Measurements from ENCODE around the gene MPV17L. TPM values are rescaled to one million over a fixed set of nuclear protein-coding genes. Genes with fewer than 3 reads are reported as not detected.
"Not testable (repeated sequence)": the region's sequence is repeated elsewhere in the genome, so short reads cannot be mapped to it uniquely, and the experiment has no call there.

Gene MPV17L
- total RNA-seq, result 3.1 TPM

- Histone ChIP-seq H3K4me3 (ENCODE audit: low read length in 3 of 3) (peak within 1 kb of the TSS; percentile 59 to 75 (median 73)), H3K27ac (ENCODE audit: low read depth, low read length) (peak within 1 kb of the TSS; percentile 75), H3K9ac (ENCODE audit: low read depth in 1 of 3, low read length in 3 of 3) (peak within 1 kb of the TSS; percentile 64 to 91 (median 72))
- H3K4me1 ChIP-seq (ENCODE audit: control insufficient read depth in 3 of 3, insufficient read depth in 3 of 3, low read length in 3 of 3); H3K9me3 ChIP-seq (ENCODE audit: control insufficient read depth in 3 of 3, low read length in 3 of 3); H3K36me3 ChIP-seq (ENCODE audit: control insufficient read depth in 3 of 3, insufficient read depth in 3 of 3, low read length in 3 of 3); H3K27me3 ChIP-seq (ENCODE audit: control insufficient read depth in 3 of 3, insufficient read depth in 3 of 3, low read length in 3 of 3): not testable (repeated sequence)
Observed at GRCh38 chr16:15395631-15396508, at the start of gene MPV17L. Gene MPV17L (plus strand): TSS chr16:15395754. CDS start chr16:15395898, 144 bp downstream.

GRCh38 chr16:15348721-15349120 lies 46.8 kb upstream of the MPV17L start:
- H3K27ac ChIP-seq (ENCODE audit: low read depth, low read length); H3K9ac ChIP-seq (ENCODE audit: low read depth in 1 of 3, low read length in 3 of 3); H3K9me3 ChIP-seq (ENCODE audit: control insufficient read depth in 3 of 3, low read length in 3 of 3); H3K36me3 ChIP-seq (ENCODE audit: control insufficient read depth in 3 of 3, insufficient read depth in 3 of 3, low read length in 3 of 3); H3K4me3 ChIP-seq (ENCODE audit: low read length in 3 of 3); H3K4me1 ChIP-seq (ENCODE audit: control insufficient read depth in 3 of 3, insufficient read depth in 3 of 3, low read length in 3 of 3); H3K27me3 ChIP-seq (ENCODE audit: control insufficient read depth in 3 of 3, insufficient read depth in 3 of 3, low read length in 3 of 3): not testable (repeated sequence)

DNA sequence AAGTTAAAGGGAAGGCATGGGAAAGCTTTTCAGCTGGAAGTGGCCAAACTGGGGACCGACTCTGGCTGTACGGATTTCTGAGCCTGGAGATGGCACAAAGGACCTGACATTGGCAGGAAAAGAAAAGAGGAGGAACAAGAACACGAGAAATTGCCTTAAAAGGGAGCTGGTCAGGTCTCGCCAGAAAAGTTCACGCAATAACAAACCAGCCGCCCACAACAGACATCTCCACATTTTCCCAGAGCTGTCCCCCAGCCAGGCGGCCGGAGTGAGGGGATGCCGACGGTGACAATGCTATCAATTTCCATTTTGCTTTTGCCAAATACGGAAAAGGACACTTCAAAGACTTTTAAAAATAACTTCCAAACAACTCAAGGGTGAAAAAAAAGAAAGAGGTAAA lies 44.3 kb upstream of the MPV17L start:
- not testable (repeated sequence) for H3K4me3 ChIP-seq (ENCODE audit: low read length in 3 of 3); H3K9ac ChIP-seq (ENCODE audit: low read depth in 1 of 3, low read length in 3 of 3); H3K9me3 ChIP-seq (ENCODE audit: control insufficient read depth in 3 of 3, low read length in 3 of 3); H3K27me3 ChIP-seq (ENCODE audit: control insufficient read depth in 3 of 3, insufficient read depth in 3 of 3, low read length in 3 of 3); H3K27ac ChIP-seq (ENCODE audit: low read depth, low read length); H3K4me1 ChIP-seq (ENCODE audit: control insufficient read depth in 3 of 3, insufficient read depth in 3 of 3, low read length in 3 of 3); H3K36me3 ChIP-seq (ENCODE audit: control insufficient read depth in 3 of 3, insufficient read depth in 3 of 3, low read length in 3 of 3)

GRCh38 chr16:15351745-15352144 lies 43.8 kb upstream of the MPV17L start:
- H3K27ac ChIP-seq (ENCODE audit: low read depth, low read length); H3K27me3 ChIP-seq (ENCODE audit: control insufficient read depth in 3 of 3, insufficient read depth in 3 of 3, low read length in 3 of 3); H3K9ac ChIP-seq (ENCODE audit: low read depth in 1 of 3, low read length in 3 of 3); H3K36me3 ChIP-seq (ENCODE audit: control insufficient read depth in 3 of 3, insufficient read depth in 3 of 3, low read length in 3 of 3); H3K4me1 ChIP-seq (ENCODE audit: control insufficient read depth in 3 of 3, insufficient read depth in 3 of 3, low read length in 3 of 3); H3K9me3 ChIP-seq (ENCODE audit: control insufficient read depth in 3 of 3, low read length in 3 of 3); H3K4me3 ChIP-seq (ENCODE audit: low read length in 3 of 3): not testable (repeated sequence)

DNA sequence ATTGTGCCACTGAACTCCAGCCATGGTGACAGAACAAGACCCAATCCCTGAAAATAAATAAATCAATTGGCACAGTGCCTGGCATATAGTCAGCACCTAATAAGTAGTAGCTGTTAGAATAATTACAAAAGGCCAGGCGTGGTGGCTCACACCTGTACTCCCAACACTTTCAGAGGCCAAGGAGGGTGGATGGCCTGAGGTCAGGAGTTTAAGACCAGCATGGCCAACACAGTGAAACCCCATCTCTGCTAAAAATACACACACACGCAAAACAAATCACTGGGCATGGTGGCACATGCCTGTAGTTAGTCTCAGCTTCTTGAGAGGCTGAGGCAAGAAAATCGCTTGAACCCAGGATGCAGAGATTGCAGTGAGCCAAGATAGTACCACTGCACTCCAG lies 42.7 kb upstream of the MPV17L start:
- H3K9me3 ChIP-seq (ENCODE audit: control insufficient read depth in 3 of 3, low read length in 3 of 3); H3K4me1 ChIP-seq (ENCODE audit: control insufficient read depth in 3 of 3, insufficient read depth in 3 of 3, low read length in 3 of 3); H3K27me3 ChIP-seq (ENCODE audit: control insufficient read depth in 3 of 3, insufficient read depth in 3 of 3, low read length in 3 of 3): not testable (repeated sequence)

DNA sequence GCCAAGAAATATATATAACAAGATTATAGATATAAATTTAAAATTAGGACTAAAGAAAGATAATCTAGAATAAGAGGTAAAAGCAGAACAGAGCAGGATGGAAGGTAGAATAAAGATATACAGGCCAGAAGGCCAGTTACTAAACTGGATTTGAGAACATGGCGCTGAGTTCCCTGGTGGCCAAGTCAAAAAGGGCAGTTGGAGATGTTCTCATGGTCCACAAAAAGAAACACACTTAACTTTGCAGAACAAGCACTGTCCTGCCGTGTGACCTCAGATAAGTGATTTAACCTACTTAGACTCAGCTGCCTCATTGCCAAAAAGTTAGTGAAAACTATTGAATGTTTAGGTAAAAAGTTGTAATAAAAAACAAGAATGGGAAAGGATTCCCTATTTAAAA lies 40.7 kb upstream of the MPV17L start:
- not testable (repeated sequence) for H3K9ac ChIP-seq (ENCODE audit: low read depth in 1 of 3, low read length in 3 of 3); H3K36me3 ChIP-seq (ENCODE audit: control insufficient read depth in 3 of 3, insufficient read depth in 3 of 3, low read length in 3 of 3); H3K27me3 ChIP-seq (ENCODE audit: control insufficient read depth in 3 of 3, insufficient read depth in 3 of 3, low read length in 3 of 3); H3K27ac ChIP-seq (ENCODE audit: low read depth, low read length); H3K4me3 ChIP-seq (ENCODE audit: low read length in 3 of 3); H3K4me1 ChIP-seq (ENCODE audit: control insufficient read depth in 3 of 3, insufficient read depth in 3 of 3, low read length in 3 of 3); H3K9me3 ChIP-seq (ENCODE audit: control insufficient read depth in 3 of 3, low read length in 3 of 3)

More for the DNA sequence above, 42.7 kb upstream of the MPV17L start:
- H3K9ac ChIP-seq (ENCODE audit: low read depth in 1 of 3, low read length in 3 of 3); H3K36me3 ChIP-seq (ENCODE audit: control insufficient read depth in 3 of 3, insufficient read depth in 3 of 3, low read length in 3 of 3); H3K27ac ChIP-seq (ENCODE audit: low read depth, low read length); H3K4me3 ChIP-seq (ENCODE audit: low read length in 3 of 3): not testable (repeated sequence)

- H3K4me3 ChIP-seq (ENCODE audit: low read length in 3 of 3); H3K27me3 ChIP-seq (ENCODE audit: control insufficient read depth in 3 of 3, insufficient read depth in 3 of 3, low read length in 3 of 3); H3K4me1 ChIP-seq (ENCODE audit: control insufficient read depth in 3 of 3, insufficient read depth in 3 of 3, low read length in 3 of 3); H3K9me3 ChIP-seq (ENCODE audit: control insufficient read depth in 3 of 3, low read length in 3 of 3); H3K9ac ChIP-seq (ENCODE audit: low read depth in 1 of 3, low read length in 3 of 3); H3K36me3 ChIP-seq (ENCODE audit: control insufficient read depth in 3 of 3, insufficient read depth in 3 of 3, low read length in 3 of 3); H3K27ac ChIP-seq (ENCODE audit: low read depth, low read length): not testable (repeated sequence)
Observed at GRCh38 chr16:15357495-15357894, 38.1 kb upstream of the MPV17L start.

DNA sequence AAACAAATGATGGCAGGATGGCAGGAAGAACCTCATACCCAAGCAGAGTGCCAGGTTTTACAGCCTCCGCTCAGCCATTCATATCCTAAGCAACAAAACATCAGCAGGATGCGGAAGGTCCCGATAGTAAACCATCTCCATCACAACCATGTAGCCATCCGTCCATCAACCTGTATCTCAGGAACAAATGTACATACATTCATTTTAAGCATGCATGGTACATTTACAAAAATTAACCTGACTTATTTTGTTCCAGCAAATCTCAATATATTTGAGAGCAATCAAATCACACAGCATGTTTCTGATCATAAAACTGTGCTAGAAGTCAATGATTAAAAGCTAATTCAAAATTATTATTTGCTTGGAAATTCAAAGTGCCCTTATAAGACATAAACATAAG lies 17.4 kb upstream of the MPV17L start, which contains the start of gene NPIPA5:
TSS of gene NPIPA5 (minus strand) at position 101 of the 400 bp plus-strand sequence. CDS start at position 101, 0 bp downstream.
- not testable (repeated sequence) for H3K9me3 ChIP-seq (ENCODE audit: control insufficient read depth in 3 of 3, low read length in 3 of 3); H3K27ac ChIP-seq (ENCODE audit: low read depth, low read length); H3K27me3 ChIP-seq (ENCODE audit: control insufficient read depth in 3 of 3, insufficient read depth in 3 of 3, low read length in 3 of 3); H3K9ac ChIP-seq (ENCODE audit: low read depth in 1 of 3, low read length in 3 of 3); H3K4me1 ChIP-seq (ENCODE audit: control insufficient read depth in 3 of 3, insufficient read depth in 3 of 3, low read length in 3 of 3); H3K36me3 ChIP-seq (ENCODE audit: control insufficient read depth in 3 of 3, insufficient read depth in 3 of 3, low read length in 3 of 3); H3K4me3 ChIP-seq (ENCODE audit: low read length in 3 of 3)

DNA sequence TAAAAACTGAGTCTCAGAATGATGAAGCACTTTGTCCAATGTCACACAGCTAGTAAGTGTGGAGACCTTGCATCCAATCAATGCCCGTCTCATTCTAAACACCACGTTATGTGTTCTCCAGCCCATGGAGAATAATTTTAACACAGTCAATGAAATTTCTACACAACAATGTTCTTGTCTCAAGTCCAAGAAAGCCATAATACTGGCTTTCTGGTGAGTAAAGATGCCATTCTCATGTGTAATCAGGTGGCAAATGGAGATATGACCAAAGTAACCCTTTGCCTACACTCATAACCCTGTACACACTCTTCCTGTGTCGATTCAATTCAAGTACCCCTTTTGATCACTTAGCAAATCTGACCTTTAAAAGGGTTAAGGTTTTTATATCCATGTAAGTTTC lies 12.7 kb upstream of the MPV17L start:
- H3K4me3 ChIP-seq (ENCODE audit: low read length in 3 of 3); H3K9ac ChIP-seq (ENCODE audit: low read depth in 1 of 3, low read length in 3 of 3); H3K4me1 ChIP-seq (ENCODE audit: control insufficient read depth in 3 of 3, insufficient read depth in 3 of 3, low read length in 3 of 3); H3K9me3 ChIP-seq (ENCODE audit: control insufficient read depth in 3 of 3, low read length in 3 of 3); H3K27ac ChIP-seq (ENCODE audit: low read depth, low read length); H3K27me3 ChIP-seq (ENCODE audit: control insufficient read depth in 3 of 3, insufficient read depth in 3 of 3, low read length in 3 of 3); H3K36me3 ChIP-seq (ENCODE audit: control insufficient read depth in 3 of 3, insufficient read depth in 3 of 3, low read length in 3 of 3): not testable (repeated sequence)

DNA sequence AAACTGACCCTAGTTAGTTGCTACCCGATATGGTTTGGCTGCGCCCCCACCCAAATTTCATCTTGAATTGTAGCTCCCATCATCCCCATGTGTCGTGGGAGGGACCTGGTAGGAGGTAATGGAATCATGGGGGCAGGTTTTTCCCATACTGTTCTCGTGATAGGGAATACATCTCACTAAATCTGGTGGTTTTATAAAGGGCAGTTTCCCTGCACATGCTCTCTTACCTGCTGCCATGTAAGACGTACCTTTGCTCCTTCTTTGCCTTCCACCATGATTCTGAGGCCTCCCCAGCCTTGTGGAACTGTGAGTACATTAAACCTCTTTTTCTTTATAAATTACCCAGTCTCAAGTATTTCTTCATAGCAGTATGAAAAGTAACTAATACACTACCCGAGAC lies 7.5 kb upstream of the MPV17L start:
- H3K27me3 ChIP-seq (ENCODE audit: control insufficient read depth in 3 of 3, insufficient read depth in 3 of 3, low read length in 3 of 3); H3K4me3 ChIP-seq (ENCODE audit: low read length in 3 of 3); H3K4me1 ChIP-seq (ENCODE audit: control insufficient read depth in 3 of 3, insufficient read depth in 3 of 3, low read length in 3 of 3); H3K36me3 ChIP-seq (ENCODE audit: control insufficient read depth in 3 of 3, insufficient read depth in 3 of 3, low read length in 3 of 3); H3K27ac ChIP-seq (ENCODE audit: low read depth, low read length); H3K9me3 ChIP-seq (ENCODE audit: control insufficient read depth in 3 of 3, low read length in 3 of 3); H3K9ac ChIP-seq (ENCODE audit: low read depth in 1 of 3, low read length in 3 of 3): not testable (repeated sequence)

Measured in skeletal muscle tissue (tissue), 4 donors.